Activated naive CD8-positive, alpha-beta T cell treated with anti-CD3 and anti-CD28 coated beads, Interleukin-2, amount 50 U/mL, for 16 hours (primary cell): Measurements from ENCODE around the gene DYNLRB2.

Experiments
- DNase-seq: peaks from one replicate; pipeline ENCODE4 v3.0.0-alpha.2; 2020; ENCODE audit warnings: low read depth, low spot score

DYNLRB2 gene

GRCh38 chr16:80599466-80599865, 58.7 kb downstream of the DYNLRB2 start:
- no peak for DNase-seq
